NB4 (cell line): ENCODE data around the gene FLRT2.

ENCODE experiments used
- CTCF ChIP-seq: IDR thresholded peaks from one replicate; pipeline ENCODE4 v1.5.1; 2012; ENCODE audit warnings: low read depth, low read length
- POLR2A ChIP-seq: IDR thresholded peaks from 2 replicates; pipeline ENCODE4 v1.6.1; 2011; ENCODE audit warnings: mild to moderate bottlenecking; ENCODE audit not compliant: insufficient read length; ENCODE audit errors: extremely low read depth

- TF ChIP-seq CTCF (no peak), POLR2A (no peak)
These were observed 6.3 kb upstream of the FLRT2 start for GRCh38 chr14:85523624-85524023.
